ENCODE data around the gene CTBP2. TPM values are rescaled to one million over a fixed set of nuclear protein-coding genes. Genes with fewer than 3 reads are reported as not detected.

The CTBP2 gene
- total and polyA plus RNA-seq, 2 of the 13 experiments (the other 11 are each of a cell fraction or from before 2014, with no cell fraction given), result 0.08 TPM; not detected in 1

DNA sequence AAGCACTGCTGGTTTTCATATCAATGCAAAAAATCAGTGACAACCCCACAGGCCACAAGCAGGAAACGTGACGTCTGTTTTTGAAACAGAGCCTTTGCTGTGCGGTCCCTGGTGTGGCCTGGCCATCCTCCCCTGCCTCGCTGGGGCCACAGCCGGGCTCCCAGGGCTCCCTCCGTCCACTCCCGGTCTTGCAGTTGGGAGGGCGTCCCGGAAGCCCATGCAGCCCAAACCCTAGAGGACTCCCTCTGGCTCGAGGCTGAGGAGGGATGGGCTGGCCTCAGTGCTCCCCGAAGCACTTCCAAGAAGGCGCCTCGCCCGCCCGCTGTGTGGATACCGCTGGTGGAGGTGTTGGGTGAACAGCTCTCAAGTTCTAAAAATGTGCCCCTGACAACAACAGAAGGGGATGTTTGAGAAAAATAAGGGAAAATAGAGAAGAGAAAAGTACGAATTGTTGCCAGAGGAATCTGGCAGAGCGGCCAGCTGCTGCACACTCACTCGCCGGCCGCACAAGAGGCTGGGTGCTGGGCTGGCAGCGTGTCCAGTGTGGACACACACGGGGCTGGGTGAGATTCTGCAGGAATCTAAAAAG is 144.9 kb downstream of the CTBP2 start:
- TF ChIP-seq ZNF30 (CRISPR knock-in tag; IDR thresholded peaks at IDR 0.05), result no peak
- no peak for TF ChIP-seq NFKBIZ (CRISPR knock-in tag; IDR thresholded peaks at IDR 0.05)
- no peak for TF ChIP-seq GPN1 (CRISPR knock-in tag; IDR thresholded peaks at IDR 0.05; ENCODE audit: borderline replicate concordance)
- TF ChIP-seq, protein P1, sequence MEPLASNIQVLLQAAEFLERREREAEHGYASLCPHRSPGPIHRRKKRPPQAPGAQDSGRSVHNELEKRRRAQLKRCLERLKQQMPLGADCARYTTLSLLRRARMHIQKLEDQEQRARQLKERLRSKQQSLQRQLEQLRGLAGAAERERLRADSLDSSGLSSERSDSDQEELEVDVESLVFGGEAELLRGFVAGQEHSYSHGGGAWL (CRISPR knock-in tag; IDR thresholded peaks at IDR 0.05), result no peak
- no peak for TF ChIP-seq SIX4 (CRISPR knock-in tag; IDR thresholded peaks at IDR 0.05)
- no peak for TF ChIP-seq ZNF891 (CRISPR knock-in tag; IDR thresholded peaks at IDR 0.05)
- TF ChIP-seq ZNF33B (CRISPR knock-in tag; IDR thresholded peaks at IDR 0.05), result no peak
- TF ChIP-seq, protein P2, sequence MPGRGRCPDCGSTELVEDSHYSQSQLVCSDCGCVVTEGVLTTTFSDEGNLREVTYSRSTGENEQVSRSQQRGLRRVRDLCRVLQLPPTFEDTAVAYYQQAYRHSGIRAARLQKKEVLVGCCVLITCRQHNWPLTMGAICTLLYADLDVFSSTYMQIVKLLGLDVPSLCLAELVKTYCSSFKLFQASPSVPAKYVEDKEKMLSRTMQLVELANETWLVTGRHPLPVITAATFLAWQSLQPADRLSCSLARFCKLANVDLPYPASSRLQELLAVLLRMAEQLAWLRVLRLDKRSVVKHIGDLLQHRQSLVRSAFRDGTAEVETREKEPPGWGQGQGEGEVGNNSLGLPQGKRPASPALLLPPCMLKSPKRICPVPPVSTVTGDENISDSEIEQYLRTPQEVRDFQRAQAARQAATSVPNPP (CRISPR knock-in tag; IDR thresholded peaks at IDR 0.05), result no peak
- no peak for TF ChIP-seq JUNB (CRISPR knock-in tag; IDR thresholded peaks at IDR 0.05; ENCODE audit: borderline replicate concordance)
- TF ChIP-seq, protein P3, sequence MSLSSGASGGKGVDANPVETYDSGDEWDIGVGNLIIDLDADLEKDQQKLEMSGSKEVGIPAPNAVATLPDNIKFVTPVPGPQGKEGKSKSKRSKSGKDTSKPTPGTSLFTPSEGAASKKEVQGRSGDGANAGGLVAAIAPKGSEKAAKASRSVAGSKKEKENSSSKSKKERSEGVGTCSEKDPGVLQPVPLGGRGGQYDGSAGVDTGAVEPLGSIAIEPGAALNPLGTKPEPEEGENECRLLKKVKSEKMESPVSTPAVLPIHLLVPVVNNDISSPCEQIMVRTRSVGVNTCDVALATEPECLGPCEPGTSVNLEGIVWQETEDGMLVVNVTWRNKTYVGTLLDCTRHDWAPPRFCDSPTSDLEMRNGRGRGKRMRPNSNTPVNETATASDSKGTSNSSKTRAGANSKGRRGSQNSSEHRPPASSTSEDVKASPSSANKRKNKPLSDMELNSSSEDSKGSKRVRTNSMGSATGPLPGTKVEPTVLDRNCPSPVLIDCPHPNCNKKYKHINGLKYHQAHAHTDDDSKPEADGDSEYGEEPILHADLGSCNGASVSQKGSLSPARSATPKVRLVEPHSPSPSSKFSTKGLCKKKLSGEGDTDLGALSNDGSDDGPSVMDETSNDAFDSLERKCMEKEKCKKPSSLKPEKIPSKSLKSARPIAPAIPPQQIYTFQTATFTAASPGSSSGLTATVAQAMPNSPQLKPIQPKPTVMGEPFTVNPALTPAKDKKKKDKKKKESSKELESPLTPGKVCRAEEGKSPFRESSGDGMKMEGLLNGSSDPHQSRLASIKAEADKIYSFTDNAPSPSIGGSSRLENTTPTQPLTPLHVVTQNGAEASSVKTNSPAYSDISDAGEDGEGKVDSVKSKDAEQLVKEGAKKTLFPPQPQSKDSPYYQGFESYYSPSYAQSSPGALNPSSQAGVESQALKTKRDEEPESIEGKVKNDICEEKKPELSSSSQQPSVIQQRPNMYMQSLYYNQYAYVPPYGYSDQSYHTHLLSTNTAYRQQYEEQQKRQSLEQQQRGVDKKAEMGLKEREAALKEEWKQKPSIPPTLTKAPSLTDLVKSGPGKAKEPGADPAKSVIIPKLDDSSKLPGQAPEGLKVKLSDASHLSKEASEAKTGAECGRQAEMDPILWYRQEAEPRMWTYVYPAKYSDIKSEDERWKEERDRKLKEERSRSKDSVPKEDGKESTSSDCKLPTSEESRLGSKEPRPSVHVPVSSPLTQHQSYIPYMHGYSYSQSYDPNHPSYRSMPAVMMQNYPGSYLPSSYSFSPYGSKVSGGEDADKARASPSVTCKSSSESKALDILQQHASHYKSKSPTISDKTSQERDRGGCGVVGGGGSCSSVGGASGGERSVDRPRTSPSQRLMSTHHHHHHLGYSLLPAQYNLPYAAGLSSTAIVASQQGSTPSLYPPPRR (CRISPR knock-in tag; IDR thresholded peaks at IDR 0.05; ENCODE audit: borderline replicate concordance), result no peak
- TF ChIP-seq ZNF205 (CRISPR knock-in tag; IDR thresholded peaks at IDR 0.05), result no peak
- no peak for TF ChIP-seq REPIN1 (CRISPR knock-in tag; IDR thresholded peaks at IDR 0.05; ENCODE audit: borderline replicate concordance, low read depth)
- TF ChIP-seq ZNF264 (CRISPR knock-in tag; IDR thresholded peaks at IDR 0.05), result no peak
- TF ChIP-seq ZNF883 (CRISPR knock-in tag; IDR thresholded peaks at IDR 0.05; ENCODE audit: not compliant biosample characterization), result no peak
- TF ChIP-seq, protein P4, sequence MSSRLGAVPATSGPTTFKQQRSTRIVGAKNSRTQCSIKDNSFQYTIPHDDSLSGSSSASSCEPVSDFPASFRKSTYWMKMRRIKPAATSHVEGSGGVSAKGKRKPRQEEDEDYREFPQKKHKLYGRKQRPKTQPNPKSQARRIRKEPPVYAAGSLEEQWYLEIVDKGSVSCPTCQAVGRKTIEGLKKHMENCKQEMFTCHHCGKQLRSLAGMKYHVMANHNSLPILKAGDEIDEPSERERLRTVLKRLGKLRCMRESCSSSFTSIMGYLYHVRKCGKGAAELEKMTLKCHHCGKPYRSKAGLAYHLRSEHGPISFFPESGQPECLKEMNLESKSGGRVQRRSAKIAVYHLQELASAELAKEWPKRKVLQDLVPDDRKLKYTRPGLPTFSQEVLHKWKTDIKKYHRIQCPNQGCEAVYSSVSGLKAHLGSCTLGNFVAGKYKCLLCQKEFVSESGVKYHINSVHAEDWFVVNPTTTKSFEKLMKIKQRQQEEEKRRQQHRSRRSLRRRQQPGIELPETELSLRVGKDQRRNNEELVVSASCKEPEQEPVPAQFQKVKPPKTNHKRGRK (CRISPR knock-in tag; IDR thresholded peaks at IDR 0.05), result no peak
- TF ChIP-seq MZF1 (CRISPR knock-in tag; IDR thresholded peaks at IDR 0.05; ENCODE audit: borderline replicate concordance), result no peak
- no peak for TF ChIP-seq TAF1 (CRISPR knock-in tag; IDR thresholded peaks at IDR 0.05)
- intact Hi-C loops (cut with micrococcal nuclease; ENCODE audit: unreplicated experiment) (no loop called here), in situ Hi-C loops (cut with HindIII; ENCODE audit: extremely low pct_ligation_motif_present, low pct_unique_long_range_greater_than_20kb) (no loop called here)
- FAIRE-seq (no peak), ATAC-seq (no peak), DNase-seq (ENCODE audit: low spot score) (no peak)
- ChIA-PET POLR2A (no interaction called here), CTCF (ENCODE audit: low intra/inter-chr PET ratio, low total read pairs) (no interaction called here)
- H4K20me1 ChIP-seq (ENCODE audit: insufficient read depth, low read length), result no peaks in the 10 kb centered on the region
- no peaks in the 10 kb centered on the region for H3K79me2 ChIP-seq (ENCODE audit: insufficient read depth, low read length)
- H3K9me3 ChIP-seq (ENCODE audit: low read length), result peaks cover 5% of the 10 kb centered on the region; the same call in 1 of the 2 replicates
- peaks cover 12 to 74% of the 10 kb centered on the region in 2 experiments for H3K27me3 ChIP-seq (ENCODE audit: control insufficient read depth in 1 of 2, insufficient read depth in 2 of 2, low read length in 2 of 2)
- no peaks in the 10 kb centered on the region for H3K4me1 ChIP-seq (ENCODE audit: insufficient read depth, low read length)
- WGBS (ENCODE audit: low lambda C conversion rate), result 78% methylated on average over 13 of the region's 23 CpGs
- H3K4me3 ChIP-seq (replicated peaks in 1 of 3; ENCODE audit: insufficient read depth in 1 of 3, low read depth in 2 of 3, low read length in 3 of 3), result no peak overlapping the region
- no peak overlapping the region for H3K27ac ChIP-seq (ENCODE audit: extremely low read length, insufficient read depth, low read length)
- H3K9ac ChIP-seq (ENCODE audit: insufficient read depth, low read depth, low read length), result no peak overlapping the region
- no peak overlapping the region for H3K4me2 ChIP-seq (ENCODE audit: low read depth, low read length)
- no TSS peak for BruUV-seq (replicated peaks)
- H3K36me3 ChIP-seq (replicated peaks in 1 of 2; ENCODE audit: control insufficient read depth in 1 of 2, insufficient read depth in 2 of 2, low read length in 2 of 2), result no peaks in the 10 kb centered on the region
- H2AFZ ChIP-seq (ENCODE audit: low read length), result no peak overlapping the region

All from HepG2 (cell line).